Bronchial epithelial cell (primary cell): Measurements from ENCODE around the gene KIF21B. TPM values are rescaled to one million over a fixed set of nuclear protein-coding genes. Genes with fewer than 3 reads are reported as not detected.

Experiments
- DNase-seq: peaks from one replicate; pipeline ENCODE4 v3.0.0-alpha.2; 2010; ENCODE audit warnings: low read depth
- FAIRE-seq: peaks from 2 replicates; lab custom pipeline; 2011; peaks lifted over from hg19 to GRCh38; lab: Jason Lieb, UNC
- H3K27me3 ChIP-seq: 2 replicates; pipeline ENCODE4 v1.5.1; 2011; ENCODE audit warnings: low read length; ENCODE audit not compliant: control insufficient read depth, insufficient read depth
- H3K36me3 ChIP-seq: 2 replicates; pipeline ENCODE4 v1.5.1; 2011; ENCODE audit warnings: low read length; ENCODE audit not compliant: control insufficient read depth, insufficient read depth
- H3K4me3 ChIP-seq: 2 replicates; pipeline ENCODE4 v1.5.1; 2011; ENCODE audit warnings: mild to moderate bottlenecking, low read depth, low read length, control low read depth
- total RNA-seq: library from RNA; depleted of rRNA; stranded (reverse); fragments of >200 nt; gene quantifications from 2 replicates; pipeline ENCODE4 v1.2.1, GENCODE V29; 2014
- TF ChIP-seq, protein P1 (sequence below): IDR thresholded peaks from 2 replicates; pipeline ENCODE4 v1.5.1; 2011; ENCODE audit warnings: mild to moderate bottlenecking, moderate library complexity, low read length, control low read depth, inconsistent platforms; ENCODE audit not compliant: insufficient read depth, severe bottlenecking

The KIF21B gene
- total RNA-seq, 1 donor from 2014 or later = 4.2 TPM

DNA sequence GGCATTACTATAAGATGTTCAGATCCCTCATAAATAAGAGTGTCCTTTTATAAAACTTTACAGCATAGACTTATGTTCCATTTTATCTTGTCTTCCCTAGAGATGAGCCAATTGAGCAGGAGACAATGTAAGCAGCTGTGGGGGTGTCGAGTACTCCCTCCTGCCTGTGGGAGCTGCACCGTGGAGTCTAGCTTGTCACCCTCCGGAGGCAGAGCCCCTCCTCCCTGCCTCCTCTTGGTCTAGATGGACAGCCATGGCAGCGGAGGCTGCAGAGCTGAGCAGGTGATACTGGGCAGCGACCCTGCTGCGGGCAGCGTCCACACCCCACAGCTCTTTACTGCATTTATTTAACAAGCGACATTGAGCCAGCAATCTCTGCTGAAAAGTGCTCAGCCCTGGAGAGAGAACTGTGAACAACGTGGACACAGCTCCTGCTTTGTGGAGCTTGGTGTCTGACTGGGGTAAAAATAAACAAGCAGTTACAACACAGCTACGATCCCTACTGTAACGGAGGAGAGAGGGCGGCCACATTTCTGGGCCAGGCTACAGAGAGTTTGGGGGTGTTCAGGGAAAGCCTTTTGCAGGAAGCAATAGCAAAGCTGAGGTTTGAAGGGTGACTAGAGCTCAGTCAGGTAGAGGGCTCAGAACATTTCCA lies 12.8 kb upstream of the KIF21B start:
- peaks cover 3% of the 10 kb centered on the region for H3K27me3 ChIP-seq
- H3K4me3 ChIP-seq = no peak overlapping the region
- FAIRE-seq = no peak
- H3K36me3 ChIP-seq = no peaks in the 10 kb centered on the region
- no peak for DNase-seq
- TF ChIP-seq, protein P1, sequence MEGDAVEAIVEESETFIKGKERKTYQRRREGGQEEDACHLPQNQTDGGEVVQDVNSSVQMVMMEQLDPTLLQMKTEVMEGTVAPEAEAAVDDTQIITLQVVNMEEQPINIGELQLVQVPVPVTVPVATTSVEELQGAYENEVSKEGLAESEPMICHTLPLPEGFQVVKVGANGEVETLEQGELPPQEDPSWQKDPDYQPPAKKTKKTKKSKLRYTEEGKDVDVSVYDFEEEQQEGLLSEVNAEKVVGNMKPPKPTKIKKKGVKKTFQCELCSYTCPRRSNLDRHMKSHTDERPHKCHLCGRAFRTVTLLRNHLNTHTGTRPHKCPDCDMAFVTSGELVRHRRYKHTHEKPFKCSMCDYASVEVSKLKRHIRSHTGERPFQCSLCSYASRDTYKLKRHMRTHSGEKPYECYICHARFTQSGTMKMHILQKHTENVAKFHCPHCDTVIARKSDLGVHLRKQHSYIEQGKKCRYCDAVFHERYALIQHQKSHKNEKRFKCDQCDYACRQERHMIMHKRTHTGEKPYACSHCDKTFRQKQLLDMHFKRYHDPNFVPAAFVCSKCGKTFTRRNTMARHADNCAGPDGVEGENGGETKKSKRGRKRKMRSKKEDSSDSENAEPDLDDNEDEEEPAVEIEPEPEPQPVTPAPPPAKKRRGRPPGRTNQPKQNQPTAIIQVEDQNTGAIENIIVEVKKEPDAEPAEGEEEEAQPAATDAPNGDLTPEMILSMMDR = no peak

DNA sequence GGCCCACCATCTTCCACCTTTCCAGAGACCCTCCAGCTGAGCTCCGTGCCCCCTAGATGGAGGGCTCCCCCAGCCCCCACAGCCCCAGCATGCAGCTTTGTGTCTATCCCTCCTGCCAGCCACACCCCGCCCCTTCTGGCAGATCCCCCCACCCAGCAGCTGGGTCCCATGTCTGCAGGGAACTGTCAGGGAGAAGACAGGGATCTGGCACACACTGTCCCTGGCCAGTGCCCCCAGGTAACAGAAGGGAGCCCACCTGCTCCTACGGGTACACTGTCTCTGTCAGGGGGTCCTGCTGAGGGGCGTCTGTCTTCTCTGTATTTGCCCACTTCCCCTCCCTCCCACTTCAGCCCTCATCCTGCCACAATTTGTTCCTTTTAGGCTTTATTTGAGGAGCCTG lies 11.2 kb upstream of the KIF21B start:
- DNase-seq = no peak
- TF ChIP-seq, protein P1 = no peak
- FAIRE-seq = no peak
- Histone ChIP-seq H3K4me3 (no peak overlapping the region), H3K36me3 (no peaks in the 10 kb centered on the region), H3K27me3 (peaks cover 3% of the 10 kb centered on the region)

DNA sequence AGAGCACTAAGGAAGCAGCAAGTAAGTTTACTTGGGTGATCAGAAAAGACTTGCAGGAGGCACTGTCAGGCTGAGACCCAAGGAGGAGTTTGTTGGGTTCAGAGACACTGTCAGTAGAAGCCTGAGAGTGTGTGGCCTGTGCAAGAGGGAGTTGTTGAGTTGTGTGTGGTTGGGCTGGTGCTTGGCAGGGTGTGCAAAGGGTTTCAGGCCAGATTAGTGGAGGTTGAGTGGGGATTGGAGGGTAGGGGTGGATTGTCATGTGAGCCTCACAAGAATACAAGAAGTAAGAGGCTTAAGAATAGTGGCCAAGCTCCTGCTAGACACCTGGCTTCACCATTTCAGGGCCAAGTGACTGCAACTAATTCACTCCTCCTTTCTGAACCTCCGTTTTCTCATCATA lies 8.9 kb upstream of the KIF21B start:
- no peak overlapping the region for H3K4me3 ChIP-seq
- FAIRE-seq (no peak), DNase-seq (no peak)
- peaks cover 2% of the 10 kb centered on the region for H3K27me3 ChIP-seq
- TF ChIP-seq, protein P1 = no peak
- no peaks in the 10 kb centered on the region for H3K36me3 ChIP-seq

DNA sequence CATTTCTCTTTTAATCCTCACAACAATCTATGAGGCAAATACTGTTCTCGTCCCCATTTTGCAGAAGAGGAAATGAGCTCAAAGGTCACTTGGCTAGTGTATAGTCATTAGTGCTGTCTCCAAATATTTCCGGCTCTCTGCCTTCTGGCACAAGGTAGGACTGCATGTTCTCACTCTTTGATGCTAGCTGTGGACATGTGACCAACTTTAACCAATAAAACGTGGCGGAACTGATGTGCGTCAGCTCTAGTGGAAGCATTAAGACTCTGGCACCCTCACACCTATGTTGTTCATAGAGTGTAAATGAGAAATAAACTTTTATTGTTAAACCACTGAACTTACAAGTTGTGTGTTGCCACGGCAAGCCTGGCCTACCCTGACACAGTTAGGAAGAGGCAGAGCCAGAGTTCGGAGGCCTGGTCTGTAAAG lies 5.0 kb upstream of the KIF21B start:
- Histone ChIP-seq H3K27me3 (no peaks in the 10 kb centered on the region), H3K4me3 (no peak overlapping the region), H3K36me3 (no peaks in the 10 kb centered on the region)
- FAIRE-seq (no peak), DNase-seq (no peak)
- TF ChIP-seq, protein P1 = no peak

DNA sequence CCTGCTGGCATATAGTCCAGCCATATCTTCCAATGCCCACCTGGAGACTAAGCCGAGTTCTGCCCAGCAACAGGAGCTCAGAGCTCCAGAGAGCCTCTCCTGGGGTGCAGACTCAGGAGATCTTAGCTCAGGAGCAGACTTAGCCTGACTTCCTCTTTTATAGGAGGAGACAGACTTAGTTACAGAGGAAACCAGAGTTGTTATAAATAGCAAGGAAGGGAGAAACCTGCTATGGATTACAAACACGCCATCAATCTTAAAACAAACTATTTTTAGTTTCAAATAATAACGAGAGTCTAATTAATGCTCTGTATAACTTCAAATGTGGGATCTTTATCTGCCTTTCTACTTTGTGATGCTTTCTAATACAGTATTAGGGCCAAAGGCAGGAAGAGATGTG lies 3.3 kb upstream of the KIF21B start:
- TF ChIP-seq, protein P1 = no peak
- DNase-seq (no peak), FAIRE-seq (no peak)
- Histone ChIP-seq H3K4me3 (no peak overlapping the region), H3K27me3 (no peaks in the 10 kb centered on the region), H3K36me3 (no peaks in the 10 kb centered on the region)

GRCh38 chr1:201026234-201026633 lies 2.7 kb upstream of the KIF21B start:
- TF ChIP-seq, protein P1 = no peak
- Histone ChIP-seq H3K36me3 (no peaks in the 10 kb centered on the region), H3K27me3 (no peaks in the 10 kb centered on the region), H3K4me3 (no peak overlapping the region)
- no peak for FAIRE-seq
- no peak for DNase-seq
